ENCODE results near the gene DCAF15.

The DCAF15 gene

GRCh38 chr19:14006085-14006765 is 53.9 kb downstream of the DCAF15 start, which contains the start of gene RFX1:
TSS of gene RFX1 (minus strand) at chr19:14006320. CDS start at chr19:13993843, 12,477 bp downstream.
- H3K4me3 ChIP-seq (ENCODE audit: low read length) = peak within 1 kb of the TSS; percentile 68
- TF ChIP-seq ZNF274 (IDR thresholded peaks at IDR 0.05; ENCODE audit: low read depth, low read length) = no peak

GRCh38 chr19:14006766-14007562 is 54.7 kb downstream of the DCAF15 start:
- TF ChIP-seq ZNF274 (IDR thresholded peaks at IDR 0.05; ENCODE audit: low read depth, low read length) = no peak
- peak overlapping the region; percentile 62; the same call in 1 of the 2 replicates for H3K4me3 ChIP-seq (ENCODE audit: low read length)

All from GM08714 (cell line).